Measurements from ENCODE around the gene MEAK7. TPM values are rescaled to one million over a fixed set of nuclear protein-coding genes. Genes with fewer than 3 reads are reported as not detected.

Gene MEAK7
- total and polyA plus RNA-seq, 12 donors: 3.2 to 7.6 (median 5.5) TPM

DNA sequence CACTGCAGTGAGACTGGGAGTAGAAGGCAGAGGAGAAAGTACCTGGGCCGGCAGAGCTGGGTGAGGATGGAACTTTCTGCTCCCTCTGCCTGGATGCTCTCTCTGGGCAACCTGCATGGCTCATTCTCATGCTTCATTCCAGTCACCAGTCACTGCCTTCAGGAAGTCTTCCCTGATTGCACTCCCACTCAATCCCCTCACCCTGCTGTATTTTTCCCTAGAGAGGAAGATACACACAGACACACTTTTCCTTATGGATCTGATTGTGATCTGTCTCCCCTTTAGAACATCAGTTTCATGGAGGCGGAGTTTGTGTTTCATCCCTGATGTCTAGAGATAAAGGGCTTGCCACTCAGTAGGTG is 44.9 kb downstream of the MEAK7 start:
- Histone ChIP-seq H3K36me3 (peaks cover 0 to 20% (median 0%) of the 10 kb centered on the region in 9 donors), H3K27me3 (no peaks in the 10 kb centered on the region), H3K4me3 (no peak overlapping the region), H3K4me1 (peaks cover 0 to 8% (median 0%) of the 10 kb centered on the region in 9 donors), H3K9me3 (no peaks in the 10 kb centered on the region), H3K27ac (no peak overlapping the region)
- no peak for DNase-seq
- ATAC-seq: no peak
- WGBS, 2 donors: 92 to 94% methylated on average over 2 of the region's 2 CpGs
- TF ChIP-seq, protein P1, sequence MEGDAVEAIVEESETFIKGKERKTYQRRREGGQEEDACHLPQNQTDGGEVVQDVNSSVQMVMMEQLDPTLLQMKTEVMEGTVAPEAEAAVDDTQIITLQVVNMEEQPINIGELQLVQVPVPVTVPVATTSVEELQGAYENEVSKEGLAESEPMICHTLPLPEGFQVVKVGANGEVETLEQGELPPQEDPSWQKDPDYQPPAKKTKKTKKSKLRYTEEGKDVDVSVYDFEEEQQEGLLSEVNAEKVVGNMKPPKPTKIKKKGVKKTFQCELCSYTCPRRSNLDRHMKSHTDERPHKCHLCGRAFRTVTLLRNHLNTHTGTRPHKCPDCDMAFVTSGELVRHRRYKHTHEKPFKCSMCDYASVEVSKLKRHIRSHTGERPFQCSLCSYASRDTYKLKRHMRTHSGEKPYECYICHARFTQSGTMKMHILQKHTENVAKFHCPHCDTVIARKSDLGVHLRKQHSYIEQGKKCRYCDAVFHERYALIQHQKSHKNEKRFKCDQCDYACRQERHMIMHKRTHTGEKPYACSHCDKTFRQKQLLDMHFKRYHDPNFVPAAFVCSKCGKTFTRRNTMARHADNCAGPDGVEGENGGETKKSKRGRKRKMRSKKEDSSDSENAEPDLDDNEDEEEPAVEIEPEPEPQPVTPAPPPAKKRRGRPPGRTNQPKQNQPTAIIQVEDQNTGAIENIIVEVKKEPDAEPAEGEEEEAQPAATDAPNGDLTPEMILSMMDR (IDR thresholded peaks at IDR 0.05): no peak
- intact Hi-C loops (cut with DNase I): no loop called here

- Histone ChIP-seq H3K4me3 (no peak overlapping the region), H3K36me3 (peaks cover 0 to 14% (median 0%) of the 10 kb centered on the region in 9 donors), H3K27ac (no peak overlapping the region), H3K9me3 (no peaks in the 10 kb centered on the region), H3K27me3 (no peaks in the 10 kb centered on the region), H3K4me1 (peaks cover 0 to 7% (median 0%) of the 10 kb centered on the region in 9 donors)
- DNase-seq (no peak), ATAC-seq (no peak)
- WGBS, 2 donors: 94 to 97% methylated on average over 38 of the region's 38 CpGs
- TF ChIP-seq, protein P1 (IDR thresholded peaks at IDR 0.05): no peak
- intact Hi-C loops (cut with DNase I): no loop called here
Observed at GRCh38 chr16:84458606-84459532, 45.6 kb downstream of the MEAK7 start.

GRCh38 chr16:84455031-84455430 is 49.4 kb downstream of the MEAK7 start:
- intact Hi-C loops (cut with DNase I): no loop called here
- Histone ChIP-seq H3K36me3 (no peaks in the 10 kb centered on the region), H3K4me3 (no peak overlapping the region), H3K27me3 (peaks cover 0 to 3% (median 0%) of the 10 kb centered on the region in 7 donors), H3K27ac (no peak overlapping the region), H3K4me1 (peaks cover 0 to 4% (median 0%) of the 10 kb centered on the region in 9 donors), H3K9me3 (no peaks in the 10 kb centered on the region)
- 91 to 96% methylated on average over 9 of the region's 9 CpGs for WGBS, 2 donors
- no peak for ATAC-seq
- DNase-seq: no peak
- TF ChIP-seq, protein P1 (IDR thresholded peaks at IDR 0.05): no peak

Other genes starting within 250 kb of the MEAK7 start
- gene WFDC1, start 209.8 kb downstream of the MEAK7 start, total RNA-seq: 1 to 10 TPM in 5 of 10 donors, under 1 TPM in 5; 0.55 to 2.1 (median 0.98) TPM
- 1 to 10 TPM; 2.6 to 5.7 TPM for gene WFDC1, start 209.8 kb downstream of the MEAK7 start, polyA plus RNA-seq
- not detected for gene ATP2C2, start 136.1 kb downstream of the MEAK7 start, total RNA-seq
- under 1 TPM in 1 of 2 donors, not detected in 1; 0.01 TPM for gene ATP2C2, start 136.1 kb downstream of the MEAK7 start, polyA plus RNA-seq
- gene COTL1, start 113.4 kb upstream of the MEAK7 start, total RNA-seq: 10 to 100 TPM in 5 of 10 donors, 1 to 10 TPM in 5; 6.4 to 72.9 (median 9.7) TPM
- gene COTL1, start 113.4 kb upstream of the MEAK7 start, polyA plus RNA-seq: 10 to 100 TPM in 1 of 2 donors, 1 to 10 TPM in 1; 8.6 to 24.0 TPM
- 10 to 100 TPM; 40.0 to 77.9 (median 58.4) TPM for gene KLHL36, start 143.9 kb upstream of the MEAK7 start, total RNA-seq
- 10 to 100 TPM; 14.7 to 19.5 TPM for gene KLHL36, start 143.9 kb upstream of the MEAK7 start, polyA plus RNA-seq
- gene USP10, start 195.3 kb upstream of the MEAK7 start, total RNA-seq: 10 to 100 TPM; 59.5 to 82.9 (median 65.4) TPM
- 10 to 100 TPM; 17.5 to 29.8 TPM for gene USP10, start 195.3 kb upstream of the MEAK7 start, polyA plus RNA-seq

All from heart right ventricle (tissue), 16 donors.